HepG2 (cell line): ENCODE measurements around the gene PKD1L1. TPM values are rescaled to one million over a fixed set of nuclear protein-coding genes. Genes with fewer than 3 reads are reported as not detected.

ENCODE experiments used
- ARID5B ChIP-seq: IDR thresholded peaks from 2 replicates; pipeline ENCODE4 v1.4.0; 2020; ENCODE audit warnings: mild to moderate bottlenecking, missing genetic modification reagents
- CEBPZ ChIP-seq: IDR thresholded peaks from 2 replicates; pipeline ENCODE4 v1.6.1; 2012; ENCODE audit warnings: low read length, improper control_type of control experiment
- HNF1A ChIP-seq, 2 experiments: sonication (generic) in 1 of 2; formaldehyde crosslinking in 1 of 2; IDR thresholded peaks; 2 replicates each; pipeline versions ENCODE4 v1.4.0 to v1.6.1; 2016 to 2020; ENCODE audit warnings: borderline replicate concordance in 1 of 2, low read depth in 1 of 2, mild to moderate bottlenecking in 1 of 2, missing genetic modification reagents in 1 of 2
- ISL2 ChIP-seq: sonication (generic); formaldehyde crosslinking; IDR thresholded peaks from 2 replicates; pipeline ENCODE4 v1.5.0; 2020; ENCODE audit warnings: missing genetic modification reagents
- KDM5B ChIP-seq: sonication (generic); formaldehyde crosslinking; IDR thresholded peaks from 2 replicates; pipeline ENCODE4 v1.4.0; 2020; ENCODE audit warnings: missing genetic modification reagents, mild to moderate bottlenecking, borderline replicate concordance
- NCOA2 ChIP-seq: sonication (generic); formaldehyde crosslinking; IDR thresholded peaks from 2 replicates; pipeline ENCODE4 v1.8.0; 2022; ENCODE audit warnings: inconsistent platforms
- SAP130 ChIP-seq: IDR thresholded peaks from 2 replicates; pipeline ENCODE4 v1.6.1; 2016; ENCODE audit warnings: low read depth
- SOX6 ChIP-seq, 2 experiments: fragments of 450-650 bp in 1 of 2; sonication (generic) in 1 of 2; formaldehyde crosslinking in 1 of 2; IDR thresholded peaks; 2 replicates each; pipeline versions ENCODE4 v1.4.0 to v1.6.1; 2017 to 2020; ENCODE audit warnings: antibody characterized with exemption in 1 of 2, mild to moderate bottlenecking in 1 of 2, missing genetic modification reagents in 1 of 2
- ZC3H4 ChIP-seq: sonication (generic); formaldehyde crosslinking; IDR thresholded peaks from 2 replicates; pipeline ENCODE4 v1.4.0; 2020; ENCODE audit warnings: missing genetic modification reagents, borderline replicate concordance
- ZHX1 ChIP-seq: sonication (generic); formaldehyde crosslinking; IDR thresholded peaks from 2 replicates; pipeline ENCODE4 v1.8.1; 2022; ENCODE audit warnings: low read depth, mild to moderate bottlenecking, missing genetic modification reagents
- polyA plus RNA-seq, 8 experiments: library from polyadenylated mRNA; depleted of rRNA in 3 of 8; stranded (reverse) in 7 of 8; unstranded in 1 of 8; fragments of >200 nt; fragmentation: Illumina TruSeq in 4 of 8; extraction: Trizol in 4 of 8; gene quantifications; 2 replicates each; pipeline versions ENCODE4 v1.2.1 to v1.2.3, GENCODE V29; 2011 to 2016; ENCODE audit warnings: low read depth in 4 of 8, missing spikeins in 1 of 8, mixed read lengths in 1 of 8; ENCODE audit not compliant: insufficient read depth in 1 of 8
- total RNA-seq, 5 experiments: library from RNA; depleted of rRNA; stranded (reverse); fragments of >200 nt; fragmentation: Illumina TruSeq; extraction: Trizol; gene quantifications; 2 replicates each; pipeline ENCODE4 v1.2.3, GENCODE V29; 2016; ENCODE audit warnings: low read depth in 1 of 5

PKD1L1 gene
- total and polyA plus RNA-seq, 2 of the 13 experiments (the other 11 are each of a cell fraction or from before 2014, with no cell fraction given), result 0.01 TPM; not detected in 1

- TF ChIP-seq HNF1A (IDR thresholded peaks at IDR 0.05; ENCODE audit: low read depth) (0 out of 2 replicates have a peak, but pooled peaks have one; percentile 19), HNF1A (CRISPR knock-in tag; IDR thresholded peaks at IDR 0.05; ENCODE audit: borderline replicate concordance) (no peak; the same call in 1 of the 2 replicates), ZC3H4 (CRISPR knock-in tag) (no peak), SOX6 (IDR thresholded peaks at IDR 0.05) (no peak), SOX6 (CRISPR knock-in tag; IDR thresholded peaks at IDR 0.05) (peak; percentile 88), SAP130 (CRISPR knock-in tag) (peak; percentile 7; the same call in 1 of the 2 replicates), NCOA2 (CRISPR knock-in tag) (peak; percentile 44; the same call in 1 of the 2 replicates), ARID5B (peak; percentile 74), ISL2 (CRISPR knock-in tag) (peak; percentile 81), ZHX1 (no peak), CEBPZ (no peak), KDM5B (no peak)
These were observed 164.6 kb downstream of the PKD1L1 start (continued) for GRCh38 chr7:47783456-47784223.
